GM19025 (cell line): ENCODE measurements around the gene SYNDIG1.
"Not testable (repeated sequence)": the region's sequence is repeated elsewhere in the genome, so short reads cannot be mapped to it uniquely, and the experiment has no call there.

Source experiments
- ATAC-seq: cut with Tn5 transposase; IDR thresholded peaks from one replicate; pipeline ENCODE4 v1.9.1; 2021; ENCODE audit warnings: mild to moderate bottlenecking, low read depth, moderate library complexity; ENCODE audit not compliant: unreplicated experiment

Gene SYNDIG1

GRCh38 chr20:24490598-24490997 lies 21.2 kb downstream of the SYNDIG1 start:
- no peak for ATAC-seq

- no peak for ATAC-seq
These were observed 21.8 kb downstream of the SYNDIG1 start for GRCh38 chr20:24491041-24491756.

- no peak for ATAC-seq
These were observed 22.7 kb downstream of the SYNDIG1 start for GRCh38 chr20:24492031-24492607.

- ATAC-seq: no peak
These were observed 23.3 kb downstream of the SYNDIG1 start for GRCh38 chr20:24492698-24493097.

GRCh38 chr20:24493181-24493580 lies 23.8 kb downstream of the SYNDIG1 start:
- ATAC-seq: no peak

GRCh38 chr20:24493661-24494459 lies 24.4 kb downstream of the SYNDIG1 start:
- ATAC-seq: no peak

- ATAC-seq: no peak
These were observed 25.1 kb downstream of the SYNDIG1 start for GRCh38 chr20:24494460-24494920.

GRCh38 chr20:24495266-24495665 lies 25.8 kb downstream of the SYNDIG1 start:
- no peak for ATAC-seq

GRCh38 chr20:24497851-24498250 lies 28.4 kb downstream of the SYNDIG1 start:
- no peak for ATAC-seq

- no peak for ATAC-seq
These were observed 29.2 kb downstream of the SYNDIG1 start for GRCh38 chr20:24498641-24499040.

- ATAC-seq: no peak
These were observed 30.0 kb downstream of the SYNDIG1 start for GRCh38 chr20:24499472-24499871.

- no peak for ATAC-seq
These were observed 32.5 kb downstream of the SYNDIG1 start for GRCh38 chr20:24501764-24502556.

- ATAC-seq: no peak
These were observed 33.2 kb downstream of the SYNDIG1 start for GRCh38 chr20:24502661-24503060.

GRCh38 chr20:24503352-24503931 lies 34.0 kb downstream of the SYNDIG1 start:
- ATAC-seq: no peak

GRCh38 chr20:24504331-24505285 lies 35.2 kb downstream of the SYNDIG1 start:
- ATAC-seq: no peak

- ATAC-seq: no peak
These were observed 36.7 kb downstream of the SYNDIG1 start for GRCh38 chr20:24506146-24506545.

- no peak for ATAC-seq
These were observed 37.3 kb downstream of the SYNDIG1 start for GRCh38 chr20:24506696-24507095.

- no peak for ATAC-seq
These were observed 37.9 kb downstream of the SYNDIG1 start for GRCh38 chr20:24507182-24507853.

GRCh38 chr20:24512441-24512840 lies 43.0 kb downstream of the SYNDIG1 start:
- not testable (repeated sequence) for ATAC-seq
